HepG2 (cell line): ENCODE data around the gene TCF23. TPM values are rescaled to one million over a fixed set of nuclear protein-coding genes. Genes with fewer than 3 reads are reported as not detected.

Experiments
- ATAC-seq: fragments of 200-7000 bp; cut with Tn5 transposase; 3 replicates; pipeline ENCODE4 v1.9.1; 2020; ENCODE audit warnings: mild to moderate bottlenecking, moderate library complexity
- BruUV-seq: library from RNA; stranded (reverse); fragments of 400-500 nt; replicated peaks from 2 replicates; lab custom pipeline; 2021; lab: Mats Ljungman, UMichigan
- CTCF ChIA-PET: fragments of 300-600 bp; formaldehyde crosslinking; extraction: SDS; loops from one replicate; lab custom pipeline; 2021; ENCODE audit warnings: low total read pairs, inconsistent platforms, low intra/inter-chr PET ratio; lab: Yijun Ruan, JAX
- POLR2A ChIA-PET: fragments of 350-600 bp; sonication (Branson Sonifier 250); formaldehyde crosslinking; loops from one replicate; lab custom pipeline; 2020; ENCODE audit warnings: antibody characterized with exemption, inconsistent platforms; lab: Yijun Ruan, JAX
- DNase-seq: peaks from one replicate; pipeline ENCODE4 v3.0.0-alpha.2; 2015; ENCODE audit warnings: low spot score
- FAIRE-seq: peaks from 3 replicates; lab custom pipeline; 2011; peaks lifted over from hg19 to GRCh38; lab: Jason Lieb, UNC
- H2AFZ ChIP-seq: one replicate; pipeline ENCODE4 v1.6.1; 2011; ENCODE audit warnings: low read length, inconsistent platforms
- H3K27ac ChIP-seq: fragments of 300-600 bp; 3 replicates; pipeline ENCODE4 v1.8.0; 2011; ENCODE audit warnings: mixed run types, mild to moderate bottlenecking, mixed read lengths, low read length, inconsistent platforms; ENCODE audit not compliant: insufficient read depth; ENCODE audit errors: extremely low read length
- H3K27me3 ChIP-seq, 2 experiments: fragments of 200-600 bp in 1 of 2; 2 replicates in 1 of 2; 3 replicates in 1 of 2; pipeline versions ENCODE4 v1.6.0 to v1.8.0; 2011; ENCODE audit warnings: low read length in 2 of 2, mild to moderate bottlenecking in 2 of 2, moderate library complexity in 2 of 2, inconsistent platforms in 1 of 2; ENCODE audit not compliant: insufficient read depth in 2 of 2, control insufficient read depth in 1 of 2
- H3K36me3 ChIP-seq, 2 experiments: fragments of 200-600 bp in 1 of 2; replicated peaks in 1 of 2; 2 replicates in 1 of 2; 3 replicates in 1 of 2; pipeline versions ENCODE4 v1.5.1 to v1.8.0; 2011; ENCODE audit warnings: low read length in 2 of 2, inconsistent platforms in 1 of 2; ENCODE audit not compliant: insufficient read depth in 2 of 2, control insufficient read depth in 1 of 2
- H3K4me1 ChIP-seq: 2 replicates; pipeline ENCODE4 v1.5.1; 2012; ENCODE audit warnings: low read length, inconsistent platforms; ENCODE audit not compliant: insufficient read depth
- H3K4me2 ChIP-seq: 2 replicates; pipeline ENCODE4 v1.6.0; 2011; ENCODE audit warnings: low read depth, low read length, inconsistent platforms
- H3K4me3 ChIP-seq, 3 experiments: fragments of 200-600 bp in 1 of 3; sonication (generic), shearing (Covaris generic) in 1 of 3; replicated peaks in 1 of 3; 2 replicates each; pipeline ENCODE4 v1.5.1; 2011 to 2016; ENCODE audit warnings: low read length in 3 of 3, inconsistent platforms in 2 of 3, low read depth in 2 of 3, mild to moderate bottlenecking in 2 of 3, control low read depth in 1 of 3, mixed read lengths in 1 of 3; ENCODE audit not compliant: insufficient read depth in 1 of 3
- H3K79me2 ChIP-seq: one replicate; pipeline ENCODE4 v1.6.1; 2011; ENCODE audit warnings: low read length, inconsistent platforms; ENCODE audit not compliant: insufficient read depth
- H3K9ac ChIP-seq: 2 replicates; pipeline ENCODE4 v1.6.0; 2011; ENCODE audit warnings: mild to moderate bottlenecking, low read depth, low read length, inconsistent platforms; ENCODE audit not compliant: insufficient read depth
- H3K9me3 ChIP-seq: 2 replicates; pipeline ENCODE4 v1.5.1; 2012; ENCODE audit warnings: mild to moderate bottlenecking, low read length
- H4K20me1 ChIP-seq: 2 replicates; pipeline ENCODE4 v1.6.0; 2011; ENCODE audit warnings: inconsistent platforms, mild to moderate bottlenecking, low read length, moderate library complexity; ENCODE audit not compliant: insufficient read depth
- BRCA1 ChIP-seq: sonication (generic); formaldehyde crosslinking; IDR thresholded peaks from 2 replicates; pipeline ENCODE4 v1.4.0; 2020; ENCODE audit warnings: missing genetic modification reagents
- EP300 ChIP-seq, 3 experiments: sonication (generic) in 1 of 3; formaldehyde crosslinking in 1 of 3; IDR thresholded peaks; 2 replicates each; pipeline versions ENCODE4 v1.5.1 to v1.6.1; 2011 to 2020; ENCODE audit warnings: low read depth in 2 of 3, low read length in 2 of 3, borderline replicate concordance in 1 of 3, improper control_type of control experiment in 1 of 3, mild to moderate bottlenecking in 1 of 3, missing genetic modification reagents in 1 of 3, moderate library complexity in 1 of 3
- FOXK2 ChIP-seq: fragments of 450-650 bp; IDR thresholded peaks from 2 replicates; pipeline ENCODE4 v1.6.1; 2016
- GABPB1 ChIP-seq: IDR thresholded peaks from 2 replicates; pipeline ENCODE4 v1.6.1; 2016; ENCODE audit warnings: mild to moderate bottlenecking, missing genetic modification reagents, moderate library complexity, missing compliant biosample characterization
- KAT2B ChIP-seq: fragments of 150-350 bp; IDR thresholded peaks from 2 replicates; pipeline ENCODE4 v1.6.1; 2014; ENCODE audit warnings: low read depth, low read length, borderline replicate concordance
- LCORL ChIP-seq, 2 experiments: fragments of 450-650 bp in 1 of 2; sonication (generic) in 1 of 2; formaldehyde crosslinking in 1 of 2; IDR thresholded peaks; 2 replicates each; pipeline versions ENCODE4 v1.5.0 to v1.6.1; 2017 to 2020; ENCODE audit warnings: antibody characterized with exemption in 1 of 2, missing genetic modification reagents in 1 of 2
- PAF1 ChIP-seq: IDR thresholded peaks from 2 replicates; pipeline ENCODE4 v1.6.1; 2016; ENCODE audit warnings: missing genetic modification reagents, missing compliant biosample characterization
- ZBTB7A ChIP-seq: sonication (generic); formaldehyde crosslinking; IDR thresholded peaks from 2 replicates; pipeline ENCODE4 v1.8.0; 2022; ENCODE audit warnings: mild to moderate bottlenecking, missing genetic modification reagents
- ZNF431 ChIP-seq: sonication (generic); formaldehyde crosslinking; IDR thresholded peaks from 2 replicates; pipeline ENCODE4 v1.9.0; 2022; ENCODE audit warnings: missing genetic modification reagents, low read depth, mild to moderate bottlenecking, borderline replicate concordance
- ZNF556 ChIP-seq: sonication (generic); formaldehyde crosslinking; IDR thresholded peaks from 2 replicates; pipeline ENCODE4 v1.4.0; 2020; ENCODE audit warnings: mild to moderate bottlenecking, missing genetic modification reagents, borderline replicate concordance
- ZNF616 ChIP-seq: sonication (generic); formaldehyde crosslinking; IDR thresholded peaks from 2 replicates; pipeline ENCODE4 v1.5.0; 2020; ENCODE audit warnings: low read depth, mild to moderate bottlenecking, missing genetic modification reagents
- ZNF713 ChIP-seq: sonication (generic); formaldehyde crosslinking; IDR thresholded peaks from 2 replicates; pipeline ENCODE4 v1.4.0; 2020; ENCODE audit warnings: mild to moderate bottlenecking, missing genetic modification reagents
- ZNF781 ChIP-seq: sonication (generic); formaldehyde crosslinking; IDR thresholded peaks from 2 replicates; pipeline ENCODE4 v1.5.1; 2020; ENCODE audit warnings: borderline replicate concordance, mild to moderate bottlenecking, missing genetic modification reagents; ENCODE audit errors: not compliant biosample characterization
- WGBS: methylation state at CpG from one replicate; pipeline ENCODE4 v1.1.6; 2017; ENCODE audit warnings: low lambda C conversion rate; 5-methylcytosine and 5-hydroxymethylcytosine counted together
- in situ Hi-C: cut with HindIII; loops from 2 replicates; pipeline ENCODE4 v1.10.0; 2017; ENCODE audit warnings: low pct_unique_long_range_greater_than_20kb; ENCODE audit not compliant: extremely low pct_ligation_motif_present
- intact Hi-C: fragments of 100-400 bp; cut with micrococcal nuclease; formaldehyde crosslinking; loops from one replicate; pipeline ENCODE4 v1.10.0; 2022; ENCODE audit not compliant: unreplicated experiment
- polyA plus RNA-seq, 8 experiments: library from polyadenylated mRNA; depleted of rRNA in 3 of 8; stranded (reverse) in 7 of 8; unstranded in 1 of 8; fragments of >200 nt; fragmentation: Illumina TruSeq in 4 of 8; extraction: Trizol in 4 of 8; gene quantifications; 2 replicates each; pipeline versions ENCODE4 v1.2.1 to v1.2.3, GENCODE V29; 2011 to 2016; ENCODE audit warnings: low read depth in 4 of 8, missing spikeins in 1 of 8, mixed read lengths in 1 of 8; ENCODE audit not compliant: insufficient read depth in 1 of 8
- total RNA-seq, 5 experiments: library from RNA; depleted of rRNA; stranded (reverse); fragments of >200 nt; fragmentation: Illumina TruSeq; extraction: Trizol; gene quantifications; 2 replicates each; pipeline ENCODE4 v1.2.3, GENCODE V29; 2016; ENCODE audit warnings: low read depth in 1 of 5
- TF ChIP-seq, protein P1 (sequence below): sonication (generic); formaldehyde crosslinking; IDR thresholded peaks from 2 replicates; pipeline ENCODE4 v1.8.1; 2023; ENCODE audit warnings: mild to moderate bottlenecking, moderate library complexity, missing genetic modification reagents
- TF ChIP-seq, protein P2 (sequence below): sonication (generic); formaldehyde crosslinking; conservative IDR thresholded peaks from 2 replicates; pipeline ENCODE4 v1.4.0; 2020; ENCODE audit warnings: missing genetic modification reagents
- TF ChIP-seq, protein P3 (sequence below): sonication (generic); formaldehyde crosslinking; IDR thresholded peaks from 2 replicates; pipeline ENCODE4 v1.4.0; 2020; ENCODE audit warnings: mild to moderate bottlenecking, missing genetic modification reagents
- TF ChIP-seq, protein P4 (sequence below): sonication (generic); formaldehyde crosslinking; IDR thresholded peaks from 2 replicates; pipeline ENCODE4 v1.4.0; 2020; ENCODE audit warnings: missing genetic modification reagents; ENCODE audit errors: not compliant biosample characterization

TCF23 gene
- total and polyA plus RNA-seq, 2 of the 13 experiments (the other 11 are each of a cell fraction or from before 2014, with no cell fraction given) = 0.02 to 1.4 TPM

DNA sequence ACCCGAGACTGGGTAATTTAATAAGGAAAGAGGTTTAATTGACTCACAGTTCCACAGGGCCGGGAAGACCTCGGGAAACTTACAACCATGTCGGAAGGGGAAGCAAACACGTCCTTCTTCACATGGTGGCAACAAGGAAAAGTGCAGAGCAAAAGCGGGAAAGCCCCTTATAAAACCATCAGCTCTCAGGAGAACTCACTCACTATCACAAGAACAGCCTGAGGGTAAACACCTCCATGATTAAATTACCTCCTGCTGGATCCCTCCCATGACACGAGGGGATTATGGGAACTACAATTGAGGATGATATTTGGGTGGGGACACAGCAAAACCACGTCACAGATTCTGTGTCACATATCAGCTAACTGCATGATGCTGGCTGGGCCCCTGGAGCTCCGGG lies 11.4 kb downstream of the TCF23 start:
- H3K79me2 ChIP-seq = no peaks in the 10 kb centered on the region
- no peaks in the 10 kb centered on the region for H4K20me1 ChIP-seq
- no peak overlapping the region for H3K4me3 ChIP-seq
- in situ Hi-C loops = no loop called here
- BruUV-seq = no TSS peak
- intact Hi-C loops = no loop called here
- H3K27me3 ChIP-seq = no peaks in the 10 kb centered on the region
- no peak overlapping the region for H3K27ac ChIP-seq
- H3K4me2 ChIP-seq = no peak overlapping the region
- H3K9ac ChIP-seq = no peak overlapping the region
- DNase-seq (no peak), FAIRE-seq (no peak), ATAC-seq (no peak)
- H3K4me1 ChIP-seq = peaks cover 49% of the 10 kb centered on the region
- no peaks in the 10 kb centered on the region for H3K9me3 ChIP-seq
- H3K36me3 ChIP-seq = no peaks in the 10 kb centered on the region
- 89% methylated on average over 9 of the region's 9 CpGs for WGBS
- ChIA-PET POLR2A (interaction anchor here (0.8 to 3.5 kb wide), 2 partner anchors 26 to 41 kb away, joined by 3 to 9 read pairs; partner anchors contain the start of genes CGREF1 and PREB), CTCF (no interaction called here)
- H2AFZ ChIP-seq = no peak overlapping the region
- TF ChIP-seq FOXK2 (no peak), BRCA1 (no peak), ZNF713 (CRISPR knock-in tag) (no peak), ZNF556 (no peak), LCORL (IDR thresholded peaks at IDR 0.05) (no peak), LCORL (CRISPR knock-in tag; IDR thresholded peaks at IDR 0.05) (no peak), KAT2B (no peak), PAF1 (CRISPR knock-in tag) (no peak), ZNF431 (CRISPR knock-in tag) (no peak), ZNF616 (CRISPR knock-in tag) (no peak), ZBTB7A (CRISPR knock-in tag) (no peak), ZNF781 (no peak), EP300 (IDR thresholded peaks at IDR 0.05; ENCODE audit: low read depth in 2 of 2, low read length in 2 of 2) (no peak), EP300 (CRISPR knock-in tag; IDR thresholded peaks at IDR 0.05; ENCODE audit: borderline replicate concordance) (no peak), GABPB1 (CRISPR knock-in tag) (no peak)
- TF ChIP-seq, protein P1, sequence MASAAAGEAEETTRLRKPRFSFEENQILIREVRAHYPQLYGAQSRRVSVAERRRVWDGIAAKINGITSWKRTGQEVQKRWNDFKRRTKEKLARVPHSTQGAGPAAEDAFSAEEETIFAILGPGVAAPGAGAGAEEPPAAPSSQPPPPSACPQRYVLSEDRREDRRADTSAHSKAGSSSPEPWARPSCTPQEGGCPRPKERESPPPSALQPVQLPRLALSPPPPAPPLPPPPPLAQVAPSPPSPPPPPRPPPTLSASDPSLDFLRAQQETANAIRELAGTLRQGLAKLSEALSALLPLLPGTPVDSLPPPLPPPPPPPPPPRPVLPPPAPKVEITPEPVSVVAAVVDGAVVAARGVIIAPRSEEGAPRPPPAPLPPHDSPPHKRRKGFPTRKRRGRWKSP (CRISPR knock-in tag) = no peak
- TF ChIP-seq, protein P2, sequence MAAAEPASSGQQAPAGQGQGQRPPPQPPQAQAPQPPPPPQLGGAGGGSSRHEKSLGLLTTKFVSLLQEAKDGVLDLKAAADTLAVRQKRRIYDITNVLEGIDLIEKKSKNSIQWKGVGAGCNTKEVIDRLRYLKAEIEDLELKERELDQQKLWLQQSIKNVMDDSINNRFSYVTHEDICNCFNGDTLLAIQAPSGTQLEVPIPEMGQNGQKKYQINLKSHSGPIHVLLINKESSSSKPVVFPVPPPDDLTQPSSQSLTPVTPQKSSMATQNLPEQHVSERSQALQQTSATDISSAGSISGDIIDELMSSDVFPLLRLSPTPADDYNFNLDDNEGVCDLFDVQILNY = no peak
- TF ChIP-seq, protein P3, sequence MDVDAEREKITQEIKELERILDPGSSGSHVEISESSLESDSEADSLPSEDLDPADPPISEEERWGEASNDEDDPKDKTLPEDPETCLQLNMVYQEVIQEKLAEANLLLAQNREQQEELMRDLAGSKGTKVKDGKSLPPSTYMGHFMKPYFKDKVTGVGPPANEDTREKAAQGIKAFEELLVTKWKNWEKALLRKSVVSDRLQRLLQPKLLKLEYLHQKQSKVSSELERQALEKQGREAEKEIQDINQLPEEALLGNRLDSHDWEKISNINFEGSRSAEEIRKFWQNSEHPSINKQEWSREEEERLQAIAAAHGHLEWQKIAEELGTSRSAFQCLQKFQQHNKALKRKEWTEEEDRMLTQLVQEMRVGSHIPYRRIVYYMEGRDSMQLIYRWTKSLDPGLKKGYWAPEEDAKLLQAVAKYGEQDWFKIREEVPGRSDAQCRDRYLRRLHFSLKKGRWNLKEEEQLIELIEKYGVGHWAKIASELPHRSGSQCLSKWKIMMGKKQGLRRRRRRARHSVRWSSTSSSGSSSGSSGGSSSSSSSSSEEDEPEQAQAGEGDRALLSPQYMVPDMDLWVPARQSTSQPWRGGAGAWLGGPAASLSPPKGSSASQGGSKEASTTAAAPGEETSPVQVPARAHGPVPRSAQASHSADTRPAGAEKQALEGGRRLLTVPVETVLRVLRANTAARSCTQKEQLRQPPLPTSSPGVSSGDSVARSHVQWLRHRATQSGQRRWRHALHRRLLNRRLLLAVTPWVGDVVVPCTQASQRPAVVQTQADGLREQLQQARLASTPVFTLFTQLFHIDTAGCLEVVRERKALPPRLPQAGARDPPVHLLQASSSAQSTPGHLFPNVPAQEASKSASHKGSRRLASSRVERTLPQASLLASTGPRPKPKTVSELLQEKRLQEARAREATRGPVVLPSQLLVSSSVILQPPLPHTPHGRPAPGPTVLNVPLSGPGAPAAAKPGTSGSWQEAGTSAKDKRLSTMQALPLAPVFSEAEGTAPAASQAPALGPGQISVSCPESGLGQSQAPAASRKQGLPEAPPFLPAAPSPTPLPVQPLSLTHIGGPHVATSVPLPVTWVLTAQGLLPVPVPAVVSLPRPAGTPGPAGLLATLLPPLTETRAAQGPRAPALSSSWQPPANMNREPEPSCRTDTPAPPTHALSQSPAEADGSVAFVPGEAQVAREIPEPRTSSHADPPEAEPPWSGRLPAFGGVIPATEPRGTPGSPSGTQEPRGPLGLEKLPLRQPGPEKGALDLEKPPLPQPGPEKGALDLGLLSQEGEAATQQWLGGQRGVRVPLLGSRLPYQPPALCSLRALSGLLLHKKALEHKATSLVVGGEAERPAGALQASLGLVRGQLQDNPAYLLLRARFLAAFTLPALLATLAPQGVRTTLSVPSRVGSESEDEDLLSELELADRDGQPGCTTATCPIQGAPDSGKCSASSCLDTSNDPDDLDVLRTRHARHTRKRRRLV = no peak
- TF ChIP-seq, protein P4, sequence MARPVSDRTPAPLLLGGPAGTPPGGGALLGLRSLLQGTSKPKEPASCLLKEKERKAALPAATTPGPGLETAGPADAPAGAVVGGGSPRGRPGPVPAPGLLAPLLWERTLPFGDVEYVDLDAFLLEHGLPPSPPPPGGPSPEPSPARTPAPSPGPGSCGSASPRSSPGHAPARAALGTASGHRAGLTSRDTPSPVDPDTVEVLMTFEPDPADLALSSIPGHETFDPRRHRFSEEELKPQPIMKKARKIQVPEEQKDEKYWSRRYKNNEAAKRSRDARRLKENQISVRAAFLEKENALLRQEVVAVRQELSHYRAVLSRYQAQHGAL = no peak
